ENCODE measurements around the gene HBG2.
"Not testable (repeated sequence)": the region's sequence is repeated elsewhere in the genome, so short reads cannot be mapped to it uniquely, and the experiment has no call there.

Gene HBG2

DNA sequence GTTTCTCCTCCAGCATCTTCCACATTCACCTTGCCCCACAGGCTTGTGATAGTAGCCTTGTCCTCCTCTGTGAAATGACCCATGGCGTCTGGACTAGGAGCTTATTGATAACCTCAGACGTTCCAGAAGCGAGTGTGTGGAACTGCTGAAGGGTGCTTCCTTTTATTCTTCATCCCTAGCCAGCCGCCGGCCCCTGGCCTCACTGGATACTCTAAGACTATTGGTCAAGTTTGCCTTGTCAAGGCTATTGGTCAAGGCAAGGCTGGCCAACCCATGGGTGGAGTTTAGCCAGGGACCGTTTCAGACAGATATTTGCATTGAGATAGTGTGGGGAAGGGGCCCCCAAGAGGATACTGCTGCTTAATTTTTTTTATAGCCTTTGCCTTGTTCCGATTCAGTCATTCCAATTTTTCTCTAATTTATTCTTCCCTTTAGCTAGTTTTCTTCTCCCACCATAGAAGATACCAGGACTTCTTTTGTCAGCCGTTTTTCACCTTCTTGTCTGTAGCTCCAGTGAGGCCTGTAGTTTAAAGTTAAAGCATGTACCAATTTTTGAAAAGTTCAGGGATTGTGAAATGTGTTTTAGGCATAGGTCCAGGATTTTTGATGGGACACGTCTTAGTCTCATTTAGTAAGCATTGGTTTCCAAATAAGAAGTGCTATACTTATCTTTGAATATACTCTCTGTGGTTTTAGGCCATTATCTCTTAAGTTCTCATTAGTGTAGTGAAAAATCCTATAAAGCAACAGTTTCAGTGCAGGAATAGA, at the start of gene HBG2:
TSS of gene HBG2 (minus strand) at position 136 of the 768 bp plus-strand sequence. CDS start at position 83, 53 bp downstream.
- not testable (repeated sequence) for H3K9me3 Mint-ChIP-seq; H3K36me3 Mint-ChIP-seq; H3K4me1 Mint-ChIP-seq; H3K4me3 Mint-ChIP-seq; ATAC-seq (replicated peaks); H3K27ac Mint-ChIP-seq; DNase-seq
- peaks cover 7 to 11% of the 10 kb centered on the region in 2 donors for H3K27me3 Mint-ChIP-seq

- no peak for DNase-seq
- Mint-ChIP-seq H3K9me3 (no peaks in the 10 kb centered on the region), H3K4me3 (no peak overlapping the region), H3K36me3 (no peaks in the 10 kb centered on the region), H3K4me1 (no peaks in the 10 kb centered on the region), H3K27ac (no peak overlapping the region), H3K27me3 (peaks cover 0 to 4% of the 10 kb centered on the region in 2 donors)
- ATAC-seq (replicated peaks): no peak
Measured at GRCh38 chr11:5304046-5304445, 49.5 kb upstream of the HBG2 start.

DNA sequence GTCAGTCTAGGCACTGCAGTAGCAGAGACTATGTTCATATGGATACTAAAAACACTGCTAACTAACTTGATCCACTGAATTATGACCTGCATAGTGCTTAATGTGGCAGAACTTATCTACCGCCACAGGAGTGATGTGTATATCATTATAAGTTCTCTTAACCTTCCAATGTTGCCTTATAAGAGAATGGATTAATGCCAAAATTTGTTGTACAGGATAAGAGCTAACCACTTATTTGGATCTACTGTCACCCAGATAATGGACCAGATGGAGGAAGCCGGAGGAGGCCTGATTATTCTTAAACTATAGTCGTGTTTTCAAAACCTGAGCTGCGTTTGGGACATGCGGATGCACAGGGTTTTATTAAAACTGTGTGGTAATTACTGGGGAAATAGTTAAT, 49.0 kb upstream of the HBG2 start:
- Mint-ChIP-seq H3K4me3 (no peak overlapping the region), H3K4me1 (no peaks in the 10 kb centered on the region), H3K27me3 (peaks cover 0 to 4% of the 10 kb centered on the region in 2 donors), H3K27ac (no peak overlapping the region), H3K9me3 (no peaks in the 10 kb centered on the region), H3K36me3 (no peaks in the 10 kb centered on the region)
- DNase-seq (no peak), ATAC-seq (replicated peaks) (no peak)

- H3K4me3 Mint-ChIP-seq: no peak within 1 kb of the TSS
- no peak within 1 kb of the TSS for H3K27ac Mint-ChIP-seq
- no peaks in the 10 kb centered on the region for H3K4me1 Mint-ChIP-seq
- no peaks in the 10 kb centered on the region for H3K36me3 Mint-ChIP-seq
- H3K27me3 Mint-ChIP-seq: peaks cover 0 to 4% of the 10 kb centered on the region in 2 donors
- H3K9me3 Mint-ChIP-seq: no peaks in the 10 kb centered on the region
- ATAC-seq (replicated peaks) (no peak), DNase-seq (no peak)
Measured at GRCh38 chr11:5301846-5302245, 47.3 kb upstream of the HBG2 start, which contains the start of gene OR51B4. Gene OR51B4, minus strand, starts transcription at chr11:5301946. Its CDS starts 0 bp downstream, at chr11:5301946.

DNA sequence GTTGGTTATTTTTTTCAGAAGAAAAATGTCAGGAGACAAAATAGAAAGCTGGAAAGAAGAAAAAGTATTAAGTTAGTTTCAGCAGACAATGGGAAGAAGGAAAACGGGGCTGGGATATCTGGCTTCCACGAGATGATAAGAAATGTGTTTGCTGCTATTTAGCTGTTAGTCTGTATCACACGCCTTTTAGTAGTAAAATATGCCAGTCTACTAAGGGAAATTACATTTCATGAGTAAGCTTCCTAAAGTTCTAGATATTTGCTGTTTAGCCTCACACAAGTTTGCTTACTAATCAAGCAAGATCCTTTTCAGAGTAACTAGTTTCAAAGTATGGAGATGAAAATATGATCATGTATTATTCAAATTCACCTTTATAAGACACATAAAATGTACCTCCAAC, 45.7 kb upstream of the HBG2 start:
- H3K36me3 Mint-ChIP-seq: no peaks in the 10 kb centered on the region
- no peak for DNase-seq
- H3K4me1 Mint-ChIP-seq: no peaks in the 10 kb centered on the region
- H3K4me3 Mint-ChIP-seq: no peak overlapping the region
- no peak overlapping the region for H3K27ac Mint-ChIP-seq
- H3K9me3 Mint-ChIP-seq: no peaks in the 10 kb centered on the region
- no peak for ATAC-seq (replicated peaks)
- H3K27me3 Mint-ChIP-seq: peaks cover 0 to 4% of the 10 kb centered on the region in 2 donors

DNA sequence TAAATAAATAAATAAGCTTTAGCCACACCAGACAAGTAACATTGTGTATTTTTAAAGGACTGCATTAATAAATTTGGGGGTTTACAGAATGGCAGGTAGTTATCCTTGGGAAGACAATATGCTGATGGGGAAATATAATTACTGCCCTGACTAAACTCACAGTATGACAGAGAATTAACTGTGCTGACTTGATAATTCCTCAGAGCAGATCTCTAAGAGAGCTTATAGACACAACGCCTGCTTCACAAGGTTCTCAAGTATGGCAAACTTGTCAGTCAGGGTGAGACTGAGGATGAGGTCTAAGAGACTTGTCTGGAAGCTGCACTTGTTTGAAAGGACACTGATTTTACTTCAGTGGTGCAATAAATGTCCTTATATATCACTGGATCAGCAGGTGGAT, 43.9 kb upstream of the HBG2 start:
- DNase-seq: no peak
- no peak overlapping the region for H3K27ac Mint-ChIP-seq
- no peaks in the 10 kb centered on the region for H3K36me3 Mint-ChIP-seq
- no peak for ATAC-seq (replicated peaks)
- H3K27me3 Mint-ChIP-seq: peaks cover 0 to 4% of the 10 kb centered on the region in 2 donors
- H3K4me1 Mint-ChIP-seq: no peaks in the 10 kb centered on the region
- no peak overlapping the region for H3K4me3 Mint-ChIP-seq
- H3K9me3 Mint-ChIP-seq: peaks cover 0 to 2% of the 10 kb centered on the region in 2 donors

GRCh38 chr11:5297721-5298323, 43.2 kb upstream of the HBG2 start:
- Mint-ChIP-seq H3K9me3 (peaks cover 0 to 2% of the 10 kb centered on the region in 2 donors), H3K36me3 (no peaks in the 10 kb centered on the region), H3K4me1 (no peaks in the 10 kb centered on the region), H3K27me3 (peaks cover 0 to 4% of the 10 kb centered on the region in 2 donors), H3K4me3 (no peak overlapping the region), H3K27ac (no peak overlapping the region)
- DNase-seq (no peak), ATAC-seq (replicated peaks) (no peak)

GRCh38 chr11:5294342-5294995, 39.9 kb upstream of the HBG2 start:
- not testable (repeated sequence) for H3K4me3 Mint-ChIP-seq; DNase-seq; H3K9me3 Mint-ChIP-seq; H3K4me1 Mint-ChIP-seq; H3K27me3 Mint-ChIP-seq; ATAC-seq (replicated peaks); H3K27ac Mint-ChIP-seq; H3K36me3 Mint-ChIP-seq

- no peaks in the 10 kb centered on the region for H3K36me3 Mint-ChIP-seq
- peaks cover 0 to 4% of the 10 kb centered on the region in 2 donors for H3K27me3 Mint-ChIP-seq
- peaks cover 0 to 2% of the 10 kb centered on the region in 2 donors for H3K9me3 Mint-ChIP-seq
- no peak overlapping the region for H3K27ac Mint-ChIP-seq
- H3K4me1 Mint-ChIP-seq: no peaks in the 10 kb centered on the region
- ATAC-seq (replicated peaks) (no peak), DNase-seq (no peak)
- no peak overlapping the region for H3K4me3 Mint-ChIP-seq
Measured at GRCh38 chr11:5293028-5293427, 38.4 kb upstream of the HBG2 start.

GRCh38 chr11:5291207-5291838, 36.7 kb upstream of the HBG2 start:
- peak; percentile 68 to 79 for ATAC-seq (replicated peaks)
- no peak for DNase-seq

GRCh38 chr11:5290106-5290505, 35.5 kb upstream of the HBG2 start:
- H3K9me3 Mint-ChIP-seq: peaks cover 0 to 2% of the 10 kb centered on the region in 2 donors
- H3K36me3 Mint-ChIP-seq: no peaks in the 10 kb centered on the region
- no peak overlapping the region for H3K4me3 Mint-ChIP-seq
- no peaks in the 10 kb centered on the region for H3K4me1 Mint-ChIP-seq
- ATAC-seq (replicated peaks) (no peak), DNase-seq (no peak)
- H3K27me3 Mint-ChIP-seq: no peaks in the 10 kb centered on the region
- H3K27ac Mint-ChIP-seq: no peak overlapping the region

More at GRCh38 chr11:5291207-5291838, 36.7 kb upstream of the HBG2 start:
- H3K27ac Mint-ChIP-seq: no peak overlapping the region
- peaks cover 0 to 2% of the 10 kb centered on the region in 2 donors for H3K9me3 Mint-ChIP-seq
- no peaks in the 10 kb centered on the region for H3K36me3 Mint-ChIP-seq
- no peaks in the 10 kb centered on the region for H3K27me3 Mint-ChIP-seq
- no peak overlapping the region for H3K4me3 Mint-ChIP-seq
- no peaks in the 10 kb centered on the region for H3K4me1 Mint-ChIP-seq

- Mint-ChIP-seq H3K27ac (no peak overlapping the region), H3K9me3 (peaks cover 0 to 2% of the 10 kb centered on the region in 2 donors), H3K4me3 (no peak overlapping the region), H3K27me3 (no peaks in the 10 kb centered on the region), H3K4me1 (no peaks in the 10 kb centered on the region), H3K36me3 (no peaks in the 10 kb centered on the region)
- DNase-seq (no peak), ATAC-seq (replicated peaks) (no peak)
Measured at GRCh38 chr11:5289696-5290095, 35.1 kb upstream of the HBG2 start.

- DNase-seq (no peak), ATAC-seq (replicated peaks) (no peak)
- no peaks in the 10 kb centered on the region for H3K36me3 Mint-ChIP-seq
- H3K27me3 Mint-ChIP-seq: no peaks in the 10 kb centered on the region
- no peaks in the 10 kb centered on the region for H3K4me1 Mint-ChIP-seq
- no peak overlapping the region for H3K4me3 Mint-ChIP-seq
- H3K27ac Mint-ChIP-seq: no peak overlapping the region
- no peaks in the 10 kb centered on the region for H3K9me3 Mint-ChIP-seq
Measured at GRCh38 chr11:5288906-5289550, 34.4 kb upstream of the HBG2 start.

Measured in stimulated activated naive B cell treated with anti-CD40 and anti-IgM and Interleukin-4, amounts not matched to agents 10 μg/mL and 1 μg/mL and 100 μg/mL, for 72 hours (primary cell).